Measurements from ENCODE around the gene ABITRAM.

DNA sequence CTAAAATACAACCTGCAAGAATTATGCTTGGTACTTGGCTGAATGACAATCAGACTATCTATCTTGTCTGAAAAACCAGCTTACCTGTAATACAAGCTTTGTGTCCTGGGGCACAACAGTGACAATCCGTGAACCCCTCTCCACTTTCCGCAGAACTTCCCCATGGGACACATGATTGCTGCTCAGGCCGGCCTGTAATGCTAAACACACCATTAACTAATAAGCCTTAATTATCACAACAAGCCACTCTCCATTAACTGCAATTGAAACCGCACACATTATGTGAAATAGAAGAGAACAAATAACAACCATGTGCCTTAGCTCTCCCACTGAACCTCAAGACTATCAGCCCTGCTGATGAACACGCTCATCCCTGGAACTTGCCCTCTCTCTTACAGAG is 34.0 kb upstream of the ABITRAM start:
- TF ChIP-seq, protein P1, sequence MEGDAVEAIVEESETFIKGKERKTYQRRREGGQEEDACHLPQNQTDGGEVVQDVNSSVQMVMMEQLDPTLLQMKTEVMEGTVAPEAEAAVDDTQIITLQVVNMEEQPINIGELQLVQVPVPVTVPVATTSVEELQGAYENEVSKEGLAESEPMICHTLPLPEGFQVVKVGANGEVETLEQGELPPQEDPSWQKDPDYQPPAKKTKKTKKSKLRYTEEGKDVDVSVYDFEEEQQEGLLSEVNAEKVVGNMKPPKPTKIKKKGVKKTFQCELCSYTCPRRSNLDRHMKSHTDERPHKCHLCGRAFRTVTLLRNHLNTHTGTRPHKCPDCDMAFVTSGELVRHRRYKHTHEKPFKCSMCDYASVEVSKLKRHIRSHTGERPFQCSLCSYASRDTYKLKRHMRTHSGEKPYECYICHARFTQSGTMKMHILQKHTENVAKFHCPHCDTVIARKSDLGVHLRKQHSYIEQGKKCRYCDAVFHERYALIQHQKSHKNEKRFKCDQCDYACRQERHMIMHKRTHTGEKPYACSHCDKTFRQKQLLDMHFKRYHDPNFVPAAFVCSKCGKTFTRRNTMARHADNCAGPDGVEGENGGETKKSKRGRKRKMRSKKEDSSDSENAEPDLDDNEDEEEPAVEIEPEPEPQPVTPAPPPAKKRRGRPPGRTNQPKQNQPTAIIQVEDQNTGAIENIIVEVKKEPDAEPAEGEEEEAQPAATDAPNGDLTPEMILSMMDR (IDR thresholded peaks at IDR 0.05; ENCODE audit: insufficient read depth, low read length) = no peak
- TF ChIP-seq POLR2AphosphoS5 (IDR thresholded peaks at IDR 0.05; ENCODE audit: low read depth) = no peak
- TF ChIP-seq, protein P2, sequence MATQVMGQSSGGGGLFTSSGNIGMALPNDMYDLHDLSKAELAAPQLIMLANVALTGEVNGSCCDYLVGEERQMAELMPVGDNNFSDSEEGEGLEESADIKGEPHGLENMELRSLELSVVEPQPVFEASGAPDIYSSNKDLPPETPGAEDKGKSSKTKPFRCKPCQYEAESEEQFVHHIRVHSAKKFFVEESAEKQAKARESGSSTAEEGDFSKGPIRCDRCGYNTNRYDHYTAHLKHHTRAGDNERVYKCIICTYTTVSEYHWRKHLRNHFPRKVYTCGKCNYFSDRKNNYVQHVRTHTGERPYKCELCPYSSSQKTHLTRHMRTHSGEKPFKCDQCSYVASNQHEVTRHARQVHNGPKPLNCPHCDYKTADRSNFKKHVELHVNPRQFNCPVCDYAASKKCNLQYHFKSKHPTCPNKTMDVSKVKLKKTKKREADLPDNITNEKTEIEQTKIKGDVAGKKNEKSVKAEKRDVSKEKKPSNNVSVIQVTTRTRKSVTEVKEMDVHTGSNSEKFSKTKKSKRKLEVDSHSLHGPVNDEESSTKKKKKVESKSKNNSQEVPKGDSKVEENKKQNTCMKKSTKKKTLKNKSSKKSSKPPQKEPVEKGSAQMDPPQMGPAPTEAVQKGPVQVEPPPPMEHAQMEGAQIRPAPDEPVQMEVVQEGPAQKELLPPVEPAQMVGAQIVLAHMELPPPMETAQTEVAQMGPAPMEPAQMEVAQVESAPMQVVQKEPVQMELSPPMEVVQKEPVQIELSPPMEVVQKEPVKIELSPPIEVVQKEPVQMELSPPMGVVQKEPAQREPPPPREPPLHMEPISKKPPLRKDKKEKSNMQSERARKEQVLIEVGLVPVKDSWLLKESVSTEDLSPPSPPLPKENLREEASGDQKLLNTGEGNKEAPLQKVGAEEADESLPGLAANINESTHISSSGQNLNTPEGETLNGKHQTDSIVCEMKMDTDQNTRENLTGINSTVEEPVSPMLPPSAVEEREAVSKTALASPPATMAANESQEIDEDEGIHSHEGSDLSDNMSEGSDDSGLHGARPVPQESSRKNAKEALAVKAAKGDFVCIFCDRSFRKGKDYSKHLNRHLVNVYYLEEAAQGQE (IDR thresholded peaks at IDR 0.05; ENCODE audit: insufficient replicate concordance, low read depth) = no peak
- no peak for TF ChIP-seq GABPA (IDR thresholded peaks at IDR 0.05; ENCODE audit: low read depth)

Data from HL-60 (cell line).